DND-41 (cell line): Measurements from ENCODE around the gene EFNA4.

Experiments
- ATAC-seq: fragments of 200-7000 bp; cut with Tn5 transposase; 3 replicates; pipeline ENCODE4 v1.9.1; 2021; ENCODE audit warnings: low read depth; ENCODE audit not compliant: insufficient read depth
- DNase-seq: peaks from one replicate; pipeline ENCODE4 v3.0.0-alpha.2; 2020
- H2AFZ ChIP-seq: 2 replicates; pipeline ENCODE4 v1.6.0; 2012; ENCODE audit warnings: low read depth, low read length
- H3K27ac ChIP-seq: 2 replicates; pipeline ENCODE4 v1.5.1; 2012; ENCODE audit warnings: low read length, inconsistent platforms
- H3K27me3 ChIP-seq: fragments of 200-600 bp; sonication (generic); 2 replicates; pipeline ENCODE4 v1.6.0; 2012; ENCODE audit warnings: low read length, mild to moderate bottlenecking, inconsistent platforms; ENCODE audit not compliant: insufficient read depth, poor library complexity
- H3K36me3 ChIP-seq: 2 replicates; pipeline ENCODE4 v1.5.1; 2012; ENCODE audit warnings: low read length, inconsistent platforms; ENCODE audit not compliant: insufficient read depth
- H3K4me1 ChIP-seq: 2 replicates; pipeline ENCODE4 v1.5.1; 2012; ENCODE audit warnings: mild to moderate bottlenecking, low read length; ENCODE audit not compliant: insufficient read depth
- H3K4me2 ChIP-seq: 2 replicates; pipeline ENCODE4 v1.6.0; 2012; ENCODE audit warnings: mild to moderate bottlenecking, moderate library complexity, low read length, inconsistent platforms; ENCODE audit not compliant: insufficient read depth
- H3K4me3 ChIP-seq, 2 experiments: fragments of 200-600 bp in 1 of 2; shearing (Covaris generic) in 1 of 2; 2 replicates each; pipeline ENCODE4 v1.5.1; 2012 to 2016; ENCODE audit warnings: inconsistent platforms in 2 of 2, low read length in 2 of 2, mild to moderate bottlenecking in 2 of 2, low read depth in 1 of 2, moderate library complexity in 1 of 2
- H3K79me2 ChIP-seq: 2 replicates; pipeline ENCODE4 v1.6.0; 2012; ENCODE audit warnings: low read length, inconsistent platforms; ENCODE audit not compliant: insufficient read depth
- H3K9ac ChIP-seq: 2 replicates; pipeline ENCODE4 v1.6.0; 2012; ENCODE audit warnings: low read depth, mild to moderate bottlenecking, inconsistent platforms, low read length, moderate library complexity
- H3K9me3 ChIP-seq: 2 replicates; pipeline ENCODE4 v1.5.1; 2012; ENCODE audit warnings: low read length, moderate library complexity, mild to moderate bottlenecking, inconsistent platforms; ENCODE audit not compliant: insufficient read depth, severe bottlenecking
- H4K20me1 ChIP-seq: 2 replicates; pipeline ENCODE4 v1.6.0; 2012; ENCODE audit warnings: low read length; ENCODE audit not compliant: insufficient read depth
- CTCF ChIP-seq: IDR thresholded peaks from 2 replicates; pipeline ENCODE4 v1.5.1; 2012; ENCODE audit warnings: borderline replicate concordance, low read length, moderate library complexity, mild to moderate bottlenecking; ENCODE audit not compliant: poor library complexity, severe bottlenecking; ENCODE audit errors: extremely low read depth
- EZH2 ChIP-seq: IDR thresholded peaks from 3 replicates; pipeline ENCODE4 v1.6.1; 2012; ENCODE audit warnings: borderline replicate concordance, low read depth, mild to moderate bottlenecking, moderate library complexity, low read length, inconsistent platforms; ENCODE audit not compliant: severe bottlenecking

EFNA4 gene

GRCh38 chr1:155066777-155067176 lies 3.2 kb downstream of the EFNA4 start:
- ATAC-seq: no peak
- no peak overlapping the region for H3K27ac ChIP-seq
- peaks cover 30% of the 10 kb centered on the region for H3K4me1 ChIP-seq

DNA sequence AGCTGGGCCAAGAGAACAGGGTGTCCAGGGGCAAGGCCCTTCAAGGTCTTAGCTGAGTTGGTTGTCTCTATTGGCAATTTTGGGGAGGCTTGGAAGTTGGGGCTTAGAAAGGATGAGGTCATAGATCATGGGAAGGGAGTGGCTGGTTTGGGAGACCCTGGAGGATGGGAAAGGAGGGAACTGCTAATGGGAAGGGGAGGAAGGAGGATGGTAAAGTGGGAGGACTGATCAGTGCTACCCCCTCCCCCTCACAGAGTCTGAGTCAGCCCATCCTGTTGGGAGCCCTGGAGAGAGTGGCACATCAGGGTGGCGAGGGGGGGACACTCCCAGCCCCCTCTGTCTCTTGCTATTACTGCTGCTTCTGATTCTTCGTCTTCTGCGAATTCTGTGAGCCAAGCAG lies 5.1 kb downstream of the EFNA4 start:
- Histone ChIP-seq H3K4me1 (peaks cover 13% of the 10 kb centered on the region), H3K27me3 (no peaks in the 10 kb centered on the region), H3K4me2 (no peak overlapping the region), H3K79me2 (peaks cover 3% of the 10 kb centered on the region), H3K27ac (no peak overlapping the region), H2AFZ (no peak overlapping the region), H3K4me3 (no peak overlapping the region), H3K9ac (no peak overlapping the region), H4K20me1 (peaks cover 18% of the 10 kb centered on the region), H3K9me3 (no peaks in the 10 kb centered on the region), H3K36me3 (peaks cover 17% of the 10 kb centered on the region; the same call in 1 of the 2 replicates)
- ATAC-seq (no peak), DNase-seq (no peak)
- TF ChIP-seq CTCF: no peak
- no peak for TF ChIP-seq EZH2

More at GRCh38 chr1:155066777-155067176, 3.2 kb downstream of the EFNA4 start:
- H3K9ac ChIP-seq: no peak overlapping the region
- no peak overlapping the region for H2AFZ ChIP-seq
- H3K4me3 ChIP-seq: no peak overlapping the region
- peaks cover 6% of the 10 kb centered on the region for H3K27me3 ChIP-seq
- H3K36me3 ChIP-seq: peaks cover 17% of the 10 kb centered on the region; the same call in 1 of the 2 replicates
- peaks cover 27% of the 10 kb centered on the region for H4K20me1 ChIP-seq
- no peak for DNase-seq
- TF ChIP-seq CTCF (no peak), EZH2 (no peak)
- H3K9me3 ChIP-seq: no peaks in the 10 kb centered on the region
- H3K4me2 ChIP-seq: no peak overlapping the region
- H3K79me2 ChIP-seq: peaks cover 3% of the 10 kb centered on the region

DNA sequence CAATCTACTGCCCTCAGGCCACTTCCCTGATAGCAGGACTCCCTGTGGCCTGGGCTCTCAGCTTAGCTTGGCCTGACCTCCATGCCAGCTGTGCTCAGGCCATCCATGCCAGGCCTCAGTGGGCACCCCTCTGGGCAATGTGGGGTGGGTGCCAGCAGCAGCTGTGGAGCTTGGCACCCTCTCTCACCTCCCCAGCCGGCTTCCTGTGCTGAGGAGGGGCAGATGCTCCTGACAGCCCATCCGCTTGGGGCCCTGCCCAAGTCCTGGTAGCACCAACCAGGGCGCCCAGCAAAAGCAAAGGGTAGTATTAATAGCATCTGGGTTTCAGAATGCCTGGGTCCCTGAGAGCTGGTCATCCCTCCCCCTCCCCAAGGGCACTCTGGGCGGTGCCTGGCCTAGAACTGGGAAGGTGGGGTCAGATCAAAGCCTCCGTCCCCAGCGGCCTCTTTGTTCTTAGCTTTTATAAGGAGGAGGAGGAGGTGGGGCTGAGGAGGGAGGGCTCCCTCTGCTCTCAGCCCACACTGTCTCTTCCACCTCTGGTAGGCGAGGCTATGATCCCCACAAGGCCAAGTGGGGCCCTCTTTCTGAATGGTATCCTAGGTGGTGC lies 6.1 kb downstream of the EFNA4 start:
- Histone ChIP-seq H3K27ac (no peak overlapping the region), H3K36me3 (peaks cover 17% of the 10 kb centered on the region; the same call in 1 of the 2 replicates), H3K4me1 (peaks cover 6% of the 10 kb centered on the region), H3K4me3 (no peak overlapping the region), H3K9me3 (no peaks in the 10 kb centered on the region), H3K79me2 (no peaks in the 10 kb centered on the region), H3K4me2 (no peak overlapping the region), H4K20me1 (peaks cover 13% of the 10 kb centered on the region), H3K9ac (no peak overlapping the region), H3K27me3 (no peaks in the 10 kb centered on the region), H2AFZ (no peak overlapping the region)
- no peak for DNase-seq
- ATAC-seq: no peak
- no peak for TF ChIP-seq EZH2

GRCh38 chr1:155070158-155070621 lies 6.7 kb downstream of the EFNA4 start:
- H3K79me2 ChIP-seq: no peaks in the 10 kb centered on the region
- no peak overlapping the region for H3K9ac ChIP-seq
- peaks cover 11% of the 10 kb centered on the region for H4K20me1 ChIP-seq
- H3K27me3 ChIP-seq: no peaks in the 10 kb centered on the region
- H3K4me2 ChIP-seq: no peak overlapping the region
- no peaks in the 10 kb centered on the region for H3K9me3 ChIP-seq
- DNase-seq: no peak
- no peak for ATAC-seq
- TF ChIP-seq EZH2: no peak
- TF ChIP-seq CTCF: no peak
- H3K4me3 ChIP-seq: no peak overlapping the region
- H3K36me3 ChIP-seq: peaks cover 17% of the 10 kb centered on the region; the same call in 1 of the 2 replicates
- H2AFZ ChIP-seq: no peak overlapping the region
- peaks cover under 1% of the 10 kb centered on the region; the same call in 1 of the 2 replicates for H3K4me1 ChIP-seq
- H3K27ac ChIP-seq: no peak overlapping the region
